Stomach (tissue), 9 donors: ENCODE data around the gene PALLD. TPM values are rescaled to one million over a fixed set of nuclear protein-coding genes. Genes with fewer than 3 reads are reported as not detected.

ENCODE experiments used
- DNase-seq, 2 donors: peaks; one replicate each; pipeline versions ENCODE4 v3.0.0 to v3.0.0-alpha.2; 2013 to 2019
- H3K27ac ChIP-seq, 5 donors: fragments of 200-600 bp in 4 of 5; sonication (generic) in 4 of 5; one replicate each; pipeline ENCODE4 v1.5.1; 2013 to 2019; ENCODE audit warnings: mild to moderate bottlenecking in 1 of 5, moderate library complexity in 1 of 5
- H3K27me3 ChIP-seq, 3 donors: fragments of 200-600 bp; sonication (generic); one replicate each; pipeline ENCODE4 v1.5.1; 2017 to 2019; ENCODE audit warnings: mixed run types in 1 of 3
- H3K36me3 ChIP-seq, 4 donors: fragments of 200-600 bp; sonication (generic); 1 replicate in 3 of 4; 2 replicates in 1 of 4; pipeline ENCODE4 v1.5.1; 2016 to 2019
- H3K4me1 ChIP-seq, 4 donors: fragments of 200-600 bp; sonication (generic); one replicate each; pipeline ENCODE4 v1.5.1; 2016 to 2019
- H3K4me3 ChIP-seq, 4 donors: fragments of 200-600 bp; sonication (generic) in 3 of 4; one replicate each; pipeline ENCODE4 v1.5.1; 2016 to 2019; ENCODE audit warnings: mild to moderate bottlenecking in 1 of 4
- H3K9me3 ChIP-seq, 4 donors: fragments of 200-600 bp; sonication (generic); one replicate each; pipeline ENCODE4 v1.5.1; 2016 to 2019
- EP300 ChIP-seq: sonication (generic); formaldehyde crosslinking; IDR thresholded peaks from one replicate; pipeline ENCODE4 v1.6.1; 2017; ENCODE audit warnings: antibody characterized with exemption
- POLR2A ChIP-seq, 4 donors: fragments of 450-650 bp; IDR thresholded peaks; one replicate each; pipeline ENCODE4 v1.6.1; 2016; ENCODE audit warnings: antibody characterized with exemption in 4 of 4, control low read depth in 2 of 4, mild to moderate bottlenecking in 1 of 4, moderate library complexity in 1 of 4
- POLR2AphosphoS5 ChIP-seq, 3 donors: sonication (generic); formaldehyde crosslinking; IDR thresholded peaks; one replicate each; pipeline ENCODE4 v1.6.1; 2016; ENCODE audit warnings: antibody characterized with exemption in 3 of 3
- WGBS, 5 donors: extraction: QIAGEN DNeasy Blood & Tissue Kit in 3 of 5; methylation state at CpG; one replicate each; pipeline versions ENCODE4 v1.1.5 to v1.1.7; 2013 to 2018; 5-methylcytosine and 5-hydroxymethylcytosine counted together
- intact Hi-C: fragments of 100-400 bp; cut with DNase I; formaldehyde crosslinking; loops from one replicate; pipeline ENCODE4 v1.15.1; 2023; ENCODE audit warnings: low total_unique reads
- polyA plus RNA-seq, 3 donors: library from polyadenylated mRNA; stranded (reverse); fragments of 200-250 nt; gene quantifications; one replicate each; pipeline ENCODE4 v1.2.3, GENCODE V29; 2013
- total RNA-seq, 5 donors: library from RNA; depleted of rRNA; stranded (reverse); fragments of >200 nt; gene quantifications; one replicate each; pipeline versions ENCODE4 v1.1.0 to v1.2.3, GENCODE V29; 2014 to 2016
- TF ChIP-seq, protein P1 (sequence below), 7 experiments: fragments of 450-650 bp in 4 of 7; fragments of 200-600 bp in 3 of 7; sonication (generic) in 3 of 7; IDR thresholded peaks; one replicate each; pipeline ENCODE4 v1.5.1; 2016 to 2019; ENCODE audit warnings: antibody characterized with exemption in 7 of 7, control low read depth in 2 of 7, mild to moderate bottlenecking in 1 of 7
- donor health status: healthy with polysubstance abuse.
- donor health status: Bipolar disorder and iron deficiency.
- donor health status: healthy.

Gene PALLD
- total and polyA plus RNA-seq, 8 donors: 75.9 to 984 (median 206) TPM

DNA sequence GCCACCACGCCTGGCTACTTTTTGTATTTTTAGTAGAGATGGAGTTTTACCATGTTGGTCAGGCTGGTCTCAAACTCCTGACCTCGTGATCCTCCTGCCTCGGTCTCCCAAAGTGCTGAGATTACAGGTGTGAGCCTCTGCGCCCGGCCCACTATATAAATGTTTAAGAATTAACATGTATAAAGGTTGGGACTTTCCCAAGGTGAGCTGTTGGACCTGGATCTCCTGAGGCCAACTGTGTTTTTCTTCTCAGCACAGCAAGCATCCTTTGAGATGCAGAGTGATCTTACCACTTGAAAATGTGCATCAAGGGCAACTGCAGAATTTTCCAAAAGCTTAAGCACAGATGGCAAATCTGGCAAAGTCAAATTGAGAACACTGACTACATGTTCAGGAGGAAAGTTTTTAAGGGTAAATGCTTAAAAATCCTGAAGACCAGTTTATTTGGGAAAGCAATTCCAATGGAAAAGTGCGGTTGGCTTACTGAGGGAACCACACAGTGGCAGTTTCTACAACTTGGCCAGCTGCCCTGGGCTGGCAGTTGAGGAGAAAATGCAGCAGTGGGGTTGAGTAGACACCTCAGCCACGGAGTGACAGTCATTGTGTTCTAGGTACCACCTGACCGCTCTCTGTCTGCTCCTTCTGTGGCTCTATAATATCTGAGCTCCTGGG lies 344.3 kb downstream of the PALLD start:
- Histone ChIP-seq H3K27me3 (no peaks in the 10 kb centered on the region), H3K4me1 (peaks cover 22 to 99% (median 72%) of the 10 kb centered on the region in 4 donors), H3K27ac (peak overlapping the region; percentile 56 to 96 (median 73)), H3K4me3 (peak overlapping the region in 2 of 4 donors; percentile 14 to 24), H3K9me3 (no peaks in the 10 kb centered on the region), H3K36me3 (peaks cover 0 to 5% (median 0%) of the 10 kb centered on the region in 4 donors)
- WGBS, 5 donors: 58 to 71% (median 62%) methylated on average over 8 of the region's 8 CpGs
- peak in 1 of 2 donors; percentile 61 for DNase-seq
- intact Hi-C loops: no loop called here
- no peak for TF ChIP-seq POLR2A (IDR thresholded peaks at IDR 0.05)
- no peak for TF ChIP-seq POLR2AphosphoS5 (IDR thresholded peaks at IDR 0.05)
- TF ChIP-seq, protein P1, sequence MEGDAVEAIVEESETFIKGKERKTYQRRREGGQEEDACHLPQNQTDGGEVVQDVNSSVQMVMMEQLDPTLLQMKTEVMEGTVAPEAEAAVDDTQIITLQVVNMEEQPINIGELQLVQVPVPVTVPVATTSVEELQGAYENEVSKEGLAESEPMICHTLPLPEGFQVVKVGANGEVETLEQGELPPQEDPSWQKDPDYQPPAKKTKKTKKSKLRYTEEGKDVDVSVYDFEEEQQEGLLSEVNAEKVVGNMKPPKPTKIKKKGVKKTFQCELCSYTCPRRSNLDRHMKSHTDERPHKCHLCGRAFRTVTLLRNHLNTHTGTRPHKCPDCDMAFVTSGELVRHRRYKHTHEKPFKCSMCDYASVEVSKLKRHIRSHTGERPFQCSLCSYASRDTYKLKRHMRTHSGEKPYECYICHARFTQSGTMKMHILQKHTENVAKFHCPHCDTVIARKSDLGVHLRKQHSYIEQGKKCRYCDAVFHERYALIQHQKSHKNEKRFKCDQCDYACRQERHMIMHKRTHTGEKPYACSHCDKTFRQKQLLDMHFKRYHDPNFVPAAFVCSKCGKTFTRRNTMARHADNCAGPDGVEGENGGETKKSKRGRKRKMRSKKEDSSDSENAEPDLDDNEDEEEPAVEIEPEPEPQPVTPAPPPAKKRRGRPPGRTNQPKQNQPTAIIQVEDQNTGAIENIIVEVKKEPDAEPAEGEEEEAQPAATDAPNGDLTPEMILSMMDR (IDR thresholded peaks at IDR 0.05): no peak
- TF ChIP-seq EP300: no peak

- Histone ChIP-seq H3K36me3 (peaks cover 0 to 5% (median 0%) of the 10 kb centered on the region in 4 donors), H3K9me3 (no peaks in the 10 kb centered on the region), H3K4me1 (peaks cover 22 to 95% (median 75%) of the 10 kb centered on the region in 4 donors), H3K4me3 (peak overlapping the region in 2 of 4 donors; percentile 14 to 24), H3K27me3 (no peaks in the 10 kb centered on the region), H3K27ac (peak overlapping the region; percentile 56 to 96 (median 73))
- TF ChIP-seq EP300 (no peak), POLR2A (IDR thresholded peaks at IDR 0.05) (no peak), POLR2AphosphoS5 (IDR thresholded peaks at IDR 0.05) (no peak)
- TF ChIP-seq, protein P1 (IDR thresholded peaks at IDR 0.05): no peak
- no peak for DNase-seq
- intact Hi-C loops: no loop called here
Measured at GRCh38 chr4:168841672-168842019, 344.8 kb downstream of the PALLD start.

GRCh38 chr4:168842186-168842585 lies 345.3 kb downstream of the PALLD start:
- Histone ChIP-seq H3K27ac (peak overlapping the region in 4 of 5 donors; percentile 73 to 96 (median 74)), H3K4me3 (no peak overlapping the region), H3K36me3 (peaks cover 0 to under 1% (median 0%) of the 10 kb centered on the region in 4 donors), H3K9me3 (no peaks in the 10 kb centered on the region), H3K27me3 (no peaks in the 10 kb centered on the region), H3K4me1 (peaks cover 22 to 96% (median 70%) of the 10 kb centered on the region in 4 donors)
- TF ChIP-seq, protein P1 (IDR thresholded peaks at IDR 0.05): no peak
- TF ChIP-seq POLR2A (IDR thresholded peaks at IDR 0.05): no peak
- intact Hi-C loops: no loop called here
- DNase-seq: no peak
- 67 to 88% (median 74%) methylated on average over 1 of the region's 1 CpG for WGBS, 5 donors

DNA sequence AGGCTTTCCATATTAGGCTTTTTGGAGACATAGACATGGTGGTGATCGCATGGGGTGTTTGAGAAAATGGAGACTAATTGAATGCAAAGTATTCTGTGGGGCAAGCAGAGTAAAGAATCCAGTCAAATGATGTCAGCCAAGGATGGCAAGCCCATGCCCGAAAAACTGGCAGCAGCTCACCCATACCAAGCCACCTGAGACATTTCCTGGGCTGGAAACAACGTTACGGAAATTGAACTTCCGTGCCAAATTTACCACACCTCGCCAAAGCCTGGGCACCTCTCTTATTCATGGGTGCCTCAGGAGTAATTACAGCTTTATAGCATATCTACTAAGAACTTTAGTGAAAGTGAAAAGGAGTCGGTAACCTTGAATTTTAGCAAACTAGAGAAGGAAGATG lies 346.8 kb downstream of the PALLD start:
- Histone ChIP-seq H3K4me1 (peaks cover 27 to 100% (median 71%) of the 10 kb centered on the region in 4 donors), H3K36me3 (no peaks in the 10 kb centered on the region), H3K9me3 (no peaks in the 10 kb centered on the region), H3K27ac (peak overlapping the region in 4 of 5 donors; percentile 66 to 96 (median 74)), H3K27me3 (no peaks in the 10 kb centered on the region), H3K4me3 (no peak overlapping the region)
- WGBS, 5 donors: 74 to 92% (median 86%) methylated on average over 7 of the region's 7 CpGs
- TF ChIP-seq EP300 (no peak), POLR2AphosphoS5 (IDR thresholded peaks at IDR 0.05) (no peak), POLR2A (IDR thresholded peaks at IDR 0.05) (no peak)
- TF ChIP-seq, protein P1 (IDR thresholded peaks at IDR 0.05): no peak
- no peak for DNase-seq
- intact Hi-C loops: no loop called here
